H9 (cell line): ENCODE measurements around the gene SCUBE2. TPM values are rescaled to one million over a fixed set of nuclear protein-coding genes. Genes with fewer than 3 reads are reported as not detected.

ENCODE experiments used
- DNase-seq: peaks from one replicate; pipeline ENCODE4 v3.0.0-alpha.2; 2017
- H2AFZ ChIP-seq: one replicate; pipeline ENCODE4 v1.6.1; 2013; ENCODE audit warnings: mild to moderate bottlenecking, low read length, control low read depth, moderate library complexity
- H2AK5ac ChIP-seq: 2 replicates; pipeline ENCODE4 v1.6.1; 2013; ENCODE audit warnings: low read length, control low read depth, mixed read lengths; ENCODE audit not compliant: insufficient read length
- H2BK120ac ChIP-seq: one replicate; pipeline ENCODE4 v1.6.1; 2013; ENCODE audit warnings: low read depth, mild to moderate bottlenecking, low read length, control low read depth, inconsistent platforms; ENCODE audit not compliant: poor library complexity, severe bottlenecking
- H2BK12ac ChIP-seq: 2 replicates; pipeline ENCODE4 v1.6.1; 2013; ENCODE audit warnings: low read length, control low read depth, mixed read lengths, low read depth; ENCODE audit not compliant: insufficient read length
- H2BK15ac ChIP-seq: 2 replicates; pipeline ENCODE4 v1.6.1; 2013; ENCODE audit warnings: low read depth, low read length, control low read depth
- H2BK20ac ChIP-seq: one replicate; pipeline ENCODE4 v1.6.1; 2013; ENCODE audit warnings: low read depth, mild to moderate bottlenecking, low read length, control low read depth, inconsistent platforms; ENCODE audit not compliant: poor library complexity, severe bottlenecking
- H2BK5ac ChIP-seq: 2 replicates; pipeline ENCODE4 v1.6.1; 2013; ENCODE audit warnings: low read length, control low read depth, mixed read lengths; ENCODE audit not compliant: insufficient read length
- H3K14ac ChIP-seq: 2 replicates; pipeline ENCODE4 v1.6.1; 2013; ENCODE audit warnings: low read length, control low read depth; ENCODE audit not compliant: insufficient read depth
- H3K18ac ChIP-seq: 2 replicates; pipeline ENCODE4 v1.6.1; 2013; ENCODE audit warnings: low read depth, mild to moderate bottlenecking, mixed read lengths, low read length, control low read depth; ENCODE audit not compliant: insufficient read length
- H3K23ac ChIP-seq: 2 replicates; pipeline ENCODE4 v1.6.1; 2013; ENCODE audit warnings: low read length, control low read depth, mixed read lengths, low read depth; ENCODE audit not compliant: insufficient read length
- H3K23me2 ChIP-seq: 2 replicates; pipeline ENCODE4 v1.6.1; 2013; ENCODE audit warnings: low read depth, mild to moderate bottlenecking, mixed read lengths, low read length, control low read depth; ENCODE audit not compliant: insufficient read length, poor library complexity, severe bottlenecking
- H3K27ac ChIP-seq: 2 replicates; pipeline ENCODE4 v1.5.1; 2013; ENCODE audit warnings: low read length, control low read depth, mixed read lengths, low read depth; ENCODE audit not compliant: insufficient read length
- H3K27me3 ChIP-seq: 2 replicates; pipeline ENCODE4 v1.6.1; 2013; ENCODE audit warnings: low read length, control low read depth, inconsistent platforms; ENCODE audit not compliant: insufficient read depth
- H3K4ac ChIP-seq: 2 replicates; pipeline ENCODE4 v1.6.1; 2013; ENCODE audit warnings: low read depth, mild to moderate bottlenecking, control low read depth, inconsistent platforms, low read length, moderate library complexity
- H3K4me1 ChIP-seq: 2 replicates; pipeline ENCODE4 v1.6.1; 2013; ENCODE audit warnings: low read length, control low read depth, inconsistent platforms; ENCODE audit not compliant: insufficient read depth
- H3K4me2 ChIP-seq: 2 replicates; pipeline ENCODE4 v1.6.1; 2013; ENCODE audit warnings: low read length, control low read depth, mixed read lengths; ENCODE audit not compliant: insufficient read length, insufficient read depth
- H3K56ac ChIP-seq: 2 replicates; pipeline ENCODE4 v1.6.1; 2013; ENCODE audit warnings: low read depth, mild to moderate bottlenecking, mixed read lengths, low read length, control low read depth; ENCODE audit not compliant: insufficient read length
- H3K79me1 ChIP-seq: 2 replicates; pipeline ENCODE4 v1.6.1; 2013; ENCODE audit warnings: low read depth, mild to moderate bottlenecking, moderate library complexity, low read length, control low read depth, inconsistent platforms; ENCODE audit not compliant: insufficient read depth, poor library complexity, severe bottlenecking
- H3K79me2 ChIP-seq: 2 replicates; pipeline ENCODE4 v1.6.1; 2013; ENCODE audit warnings: low read length, control low read depth, inconsistent platforms; ENCODE audit not compliant: insufficient read depth
- H3K9ac ChIP-seq: 2 replicates; pipeline ENCODE4 v1.6.1; 2013; ENCODE audit warnings: low read length, control low read depth, mixed read lengths; ENCODE audit not compliant: insufficient read length; ENCODE audit errors: extremely low read depth
- H3K9me3 ChIP-seq: one replicate; pipeline ENCODE4 v1.6.1; 2013; ENCODE audit warnings: low read depth, low read length, inconsistent platforms; ENCODE audit not compliant: control insufficient read depth
- H3T11ph ChIP-seq: one replicate; pipeline ENCODE4 v1.6.1; 2013; ENCODE audit warnings: mild to moderate bottlenecking, low read length, control low read depth, inconsistent platforms
- H4K20me1 ChIP-seq: one replicate; pipeline ENCODE4 v1.6.1; 2013; ENCODE audit not compliant: control insufficient read depth, insufficient read length, insufficient read depth
- H4K5ac ChIP-seq: 2 replicates; pipeline ENCODE4 v1.6.1; 2013; ENCODE audit warnings: low read depth, mild to moderate bottlenecking, mixed read lengths, low read length, control low read depth; ENCODE audit not compliant: insufficient read length
- H4K8ac ChIP-seq: replicated peaks from 2 replicates; pipeline ENCODE4 v1.6.1; 2013; ENCODE audit warnings: low read length, control low read depth, mixed read lengths, low read depth; ENCODE audit not compliant: insufficient read length
- H4K91ac ChIP-seq: 2 replicates; pipeline ENCODE4 v1.6.1; 2013; ENCODE audit warnings: low read depth, mild to moderate bottlenecking, moderate library complexity, mixed read lengths, low read length, control low read depth; ENCODE audit not compliant: insufficient read length
- H3K27ac Mint-ChIP-seq, 3 experiments: 2 replicates in 2 of 3; 3 replicates in 1 of 3; pipeline ENCODE4 v1.8.0; 2020 to 2021; ENCODE audit warnings: mixed read lengths in 3 of 3, mild to moderate bottlenecking in 1 of 3, moderate library complexity in 1 of 3
- H3K27me3 Mint-ChIP-seq: 2 replicates; pipeline ENCODE4 v1.8.0; 2021; ENCODE audit warnings: low read depth, mild to moderate bottlenecking, moderate library complexity, mixed read lengths
- H3K36me3 Mint-ChIP-seq, 3 experiments: 2 replicates in 2 of 3; 3 replicates in 1 of 3; pipeline ENCODE4 v1.8.0; 2020 to 2021; ENCODE audit warnings: low read depth in 3 of 3, mixed read lengths in 3 of 3; ENCODE audit not compliant: insufficient read depth in 1 of 3
- H3K4me1 Mint-ChIP-seq, 2 experiments: 2 replicates each; pipeline ENCODE4 v1.8.0; 2020; ENCODE audit warnings: mixed read lengths in 2 of 2
- H3K4me3 Mint-ChIP-seq, 2 experiments: 2 replicates in 1 of 2; 3 replicates in 1 of 2; pipeline ENCODE4 v1.8.0; 2020 to 2021; ENCODE audit warnings: mild to moderate bottlenecking in 2 of 2, mixed read lengths in 2 of 2, moderate library complexity in 1 of 2
- H3K9me3 Mint-ChIP-seq, 2 experiments: 2 replicates in 1 of 2; 3 replicates in 1 of 2; pipeline ENCODE4 v1.8.0; 2020; ENCODE audit warnings: mild to moderate bottlenecking in 2 of 2, mixed read lengths in 2 of 2, moderate library complexity in 1 of 2
- WGBS: extraction: QIAGEN DNeasy Blood & Tissue Kit; methylation state at CpG from one replicate; pipeline ENCODE4 v1.1.7; 2013; ENCODE audit warnings: missing lambda C conversion rate, low lambda C conversion rate, mixed read lengths; ENCODE audit not compliant: insufficient read length; ENCODE audit errors: extremely low coverage; 5-methylcytosine and 5-hydroxymethylcytosine counted together
- total RNA-seq: library from RNA; stranded (reverse); gene quantifications from 2 replicates; pipeline ENCODE4 v1.2.1, GENCODE V29; 2021
- TF ChIP-seq, protein P1 (sequence below): fragments of 200-600 bp; sonication (generic); conservative IDR thresholded peaks from 3 replicates; pipeline ENCODE4 v1.8.0; 2021; ENCODE audit warnings: antibody characterized with exemption, mild to moderate bottlenecking

Gene SCUBE2
- total RNA-seq, 1 experiment from 2014 or later = 1.6 TPM

GRCh38 chr11:8989453-8989852 lies 101.9 kb downstream of the SCUBE2 start:
- Histone ChIP-seq H2AK5ac (no peak overlapping the region), H3K18ac (no peak overlapping the region), H4K20me1 (no peaks in the 10 kb centered on the region), H3K9me3 (no peaks in the 10 kb centered on the region), H3K79me1 (no peaks in the 10 kb centered on the region), H4K91ac (no peak overlapping the region), H4K5ac (no peak overlapping the region), H3K9ac (no peak overlapping the region), H2BK120ac (no peak overlapping the region), H3K4me2 (no peak overlapping the region), H3T11ph (no peak overlapping the region), H2BK5ac (no peak overlapping the region), H3K27me3 (no peaks in the 10 kb centered on the region), H3K4me1 (peaks cover 4% of the 10 kb centered on the region; the same call in 1 of the 2 replicates), H2AFZ (no peak overlapping the region), H2BK20ac (no peak overlapping the region), H4K8ac (no peak overlapping the region), H3K23ac (no peak overlapping the region), H3K27ac (no peak overlapping the region), H3K79me2 (no peaks in the 10 kb centered on the region), H2BK12ac (no peak overlapping the region), H2BK15ac (no peak overlapping the region), H3K4ac (no peak overlapping the region), H3K23me2 (no peaks in the 10 kb centered on the region), H3K56ac (no peak overlapping the region), H3K14ac (no peak overlapping the region)
- Mint-ChIP-seq H3K9me3 (no peaks in the 10 kb centered on the region; a peak in 1 of 5 replicates), H3K36me3 (no peaks in the 10 kb centered on the region), H3K27me3 (peaks cover 3% of the 10 kb centered on the region; the same call in 1 of the 2 replicates), H3K27ac (no peak overlapping the region; a peak in 1 of 7 replicates), H3K4me1 (peaks cover 6 to 8% of the 10 kb centered on the region in 2 experiments; a peak in 2 of 4 replicates), H3K4me3 (no peak overlapping the region)
- no CpG with 5 or more reads among the region's 1 CpG for WGBS
- DNase-seq = no peak
- TF ChIP-seq, protein P1, sequence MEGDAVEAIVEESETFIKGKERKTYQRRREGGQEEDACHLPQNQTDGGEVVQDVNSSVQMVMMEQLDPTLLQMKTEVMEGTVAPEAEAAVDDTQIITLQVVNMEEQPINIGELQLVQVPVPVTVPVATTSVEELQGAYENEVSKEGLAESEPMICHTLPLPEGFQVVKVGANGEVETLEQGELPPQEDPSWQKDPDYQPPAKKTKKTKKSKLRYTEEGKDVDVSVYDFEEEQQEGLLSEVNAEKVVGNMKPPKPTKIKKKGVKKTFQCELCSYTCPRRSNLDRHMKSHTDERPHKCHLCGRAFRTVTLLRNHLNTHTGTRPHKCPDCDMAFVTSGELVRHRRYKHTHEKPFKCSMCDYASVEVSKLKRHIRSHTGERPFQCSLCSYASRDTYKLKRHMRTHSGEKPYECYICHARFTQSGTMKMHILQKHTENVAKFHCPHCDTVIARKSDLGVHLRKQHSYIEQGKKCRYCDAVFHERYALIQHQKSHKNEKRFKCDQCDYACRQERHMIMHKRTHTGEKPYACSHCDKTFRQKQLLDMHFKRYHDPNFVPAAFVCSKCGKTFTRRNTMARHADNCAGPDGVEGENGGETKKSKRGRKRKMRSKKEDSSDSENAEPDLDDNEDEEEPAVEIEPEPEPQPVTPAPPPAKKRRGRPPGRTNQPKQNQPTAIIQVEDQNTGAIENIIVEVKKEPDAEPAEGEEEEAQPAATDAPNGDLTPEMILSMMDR = no peak
